Astrocyte of the spinal cord (primary cell): ENCODE measurements around the gene NDC80.

Experiments
- DNase-seq: peaks from one replicate; pipeline ENCODE4 v3.0.0; 2011; ENCODE audit warnings: low read depth, low spot score
- H3K4me3 ChIP-seq: 2 replicates; pipeline ENCODE4 v1.5.1; 2011; ENCODE audit warnings: low read depth, mild to moderate bottlenecking, low read length, moderate library complexity
- CTCF ChIP-seq: IDR thresholded peaks from 2 replicates; pipeline ENCODE4 v1.5.1; 2012; ENCODE audit warnings: low read depth, mild to moderate bottlenecking, low read length, inconsistent platforms
- in situ Hi-C: cut with HindIII; loops from 2 replicates; pipeline ENCODE4 v1.10.0; 2017; ENCODE audit warnings: low sequenced_read_pairs

NDC80 gene

GRCh38 chr18:2651981-2652380, 80.6 kb downstream of the NDC80 start:
- no peak for TF ChIP-seq CTCF
- in situ Hi-C loops: no loop called here
- no peak overlapping the region for H3K4me3 ChIP-seq
- no peak for DNase-seq

DNA sequence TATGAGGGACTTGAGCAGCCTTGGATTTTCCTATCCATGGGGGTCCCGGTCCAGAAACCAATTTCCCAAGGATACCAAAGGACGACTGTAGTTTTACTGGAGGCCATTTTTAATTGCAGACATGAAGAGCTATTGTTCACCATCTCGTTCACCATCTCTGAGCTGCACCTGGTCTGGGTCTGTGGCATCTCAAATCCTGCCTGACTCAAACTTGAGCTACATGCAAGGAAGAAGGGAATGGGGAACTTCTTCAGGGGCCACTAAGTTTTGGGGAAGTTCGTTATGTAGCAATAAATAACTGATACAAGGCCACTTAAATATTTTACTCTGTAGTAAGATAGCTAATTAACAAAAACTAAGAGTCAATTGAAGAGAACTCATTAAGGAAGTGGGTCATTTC, 82.1 kb downstream of the NDC80 start:
- in situ Hi-C loops: no loop called here
- DNase-seq: no peak
- TF ChIP-seq CTCF: no peak
- no peak overlapping the region for H3K4me3 ChIP-seq

DNA sequence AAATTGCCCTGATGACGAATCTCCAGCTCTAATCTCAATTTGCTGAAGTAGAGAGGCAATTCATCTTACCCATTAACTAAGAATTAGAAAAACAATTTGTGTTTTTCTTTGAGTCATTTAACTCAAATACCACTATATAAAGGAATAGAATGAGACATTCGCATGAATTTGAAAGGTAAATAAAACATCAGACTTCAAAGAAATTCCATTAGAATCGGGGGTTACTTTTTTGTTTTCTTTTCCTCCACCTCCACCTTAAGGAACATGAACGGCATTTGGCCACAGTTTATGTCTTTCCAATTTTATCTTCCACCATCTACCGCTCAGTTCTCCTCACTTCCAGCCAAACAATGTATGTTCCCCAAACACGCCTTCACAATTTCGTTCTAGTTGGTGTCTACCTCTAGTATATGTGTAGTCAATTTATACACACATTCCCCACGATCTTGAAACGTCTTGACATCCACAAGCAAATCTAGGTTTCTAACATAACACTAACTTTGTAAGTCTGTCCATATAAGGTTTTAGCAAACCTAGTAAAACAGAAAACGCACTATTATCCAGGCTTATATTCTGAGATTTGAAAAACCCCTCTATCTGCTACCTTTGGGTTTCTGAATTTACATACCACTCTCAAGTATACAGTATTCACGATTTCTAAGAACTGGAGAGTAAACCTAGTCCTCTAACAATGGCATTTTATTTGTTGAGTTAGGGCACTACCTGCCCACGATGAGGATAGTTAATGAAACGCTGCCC, 83.0 kb downstream of the NDC80 start:
- in situ Hi-C loops: no loop called here
- H3K4me3 ChIP-seq: peak overlapping the region; percentile 93
- no peak for TF ChIP-seq CTCF
- peak; percentile 47 for DNase-seq

GRCh38 chr18:2654928-2655177, 83.5 kb downstream of the NDC80 start:
- in situ Hi-C loops: no loop called here
- DNase-seq: no peak
- H3K4me3 ChIP-seq: peak overlapping the region; percentile 93
- no peak for TF ChIP-seq CTCF

GRCh38 chr18:2655178-2655953, 84.0 kb downstream of the NDC80 start, which contains the start of gene SMCHD1:
TSS of gene SMCHD1 (plus strand) at chr18:2655726. CDS start at chr18:2656076, 350 bp downstream.
- peak; percentile 80 for DNase-seq
- TF ChIP-seq CTCF: no peak
- H3K4me3 ChIP-seq: peak within 1 kb of the TSS; percentile 93
- in situ Hi-C loops: no loop called here

DNA sequence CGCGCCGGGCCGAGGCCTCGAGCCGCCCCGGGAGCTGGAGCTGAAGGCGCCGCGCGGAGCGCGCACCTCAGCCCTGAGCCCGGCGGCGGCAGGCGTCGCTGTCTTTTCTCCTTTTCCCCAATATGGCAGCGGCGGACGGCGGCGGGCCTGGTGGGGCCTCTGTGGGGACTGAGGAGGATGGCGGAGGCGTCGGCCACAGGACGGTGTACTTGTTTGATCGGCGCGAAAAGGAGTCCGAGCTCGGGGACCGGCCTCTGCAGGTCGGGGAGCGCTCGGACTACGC, 84.5 kb downstream of the NDC80 start:
- no peak for DNase-seq
- TF ChIP-seq CTCF: no peak
- in situ Hi-C loops: no loop called here
- H3K4me3 ChIP-seq: peak overlapping the region; percentile 93
